Activated CD4-positive, alpha-beta T cell treated with anti-CD3 and anti-CD28 coated beads, Interleukin-10, Interleukin-2, amounts not matched to agents 100 ng/mL and 50 ng/mL, durations not matched to agents 16 hours and 8 hours (primary cell): ENCODE results near the gene LEP.

Experiments
- DNase-seq: peaks from one replicate; pipeline ENCODE4 v3.0.0-alpha.2; 2020

LEP gene

DNA sequence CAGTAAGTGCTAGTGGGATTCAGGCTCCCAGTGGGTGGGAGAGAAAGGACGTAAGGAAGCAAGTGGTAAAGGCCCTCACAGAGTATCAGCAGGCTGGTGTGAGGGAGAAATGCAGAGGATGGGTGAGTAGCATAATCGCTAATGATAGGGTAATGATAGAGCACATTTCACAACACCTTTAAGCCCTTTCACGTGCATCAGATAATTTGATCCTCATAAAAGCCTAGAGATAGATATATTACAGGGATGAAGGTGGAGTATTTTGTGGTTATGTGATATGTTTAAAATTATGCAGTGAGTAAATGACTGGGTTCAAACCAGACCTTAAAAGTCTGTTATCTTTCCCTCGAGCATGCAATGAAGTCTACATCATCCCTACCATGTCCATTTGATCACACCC, 10.3 kb downstream of the LEP start:
- no peak for DNase-seq

DNA sequence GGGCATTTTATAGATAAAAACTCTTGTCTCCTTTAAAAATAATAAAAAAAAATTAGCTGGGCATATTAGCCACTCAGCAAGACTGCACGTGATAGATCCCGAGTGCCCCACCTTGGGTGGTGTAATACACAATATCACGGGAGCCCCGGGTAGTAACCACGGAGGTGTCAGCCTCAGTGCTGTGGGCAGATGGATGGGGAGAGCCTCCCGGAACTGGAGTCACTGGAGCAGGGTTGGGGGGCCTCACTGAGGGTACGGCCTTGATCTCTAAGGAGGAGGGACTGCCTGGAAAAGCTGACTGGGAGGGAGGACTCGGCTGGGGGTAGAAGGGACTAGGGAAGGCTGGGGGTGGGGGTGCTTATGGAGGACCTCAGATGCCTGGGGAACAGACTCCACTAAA, 12.6 kb downstream of the LEP start:
- DNase-seq = no peak

DNA sequence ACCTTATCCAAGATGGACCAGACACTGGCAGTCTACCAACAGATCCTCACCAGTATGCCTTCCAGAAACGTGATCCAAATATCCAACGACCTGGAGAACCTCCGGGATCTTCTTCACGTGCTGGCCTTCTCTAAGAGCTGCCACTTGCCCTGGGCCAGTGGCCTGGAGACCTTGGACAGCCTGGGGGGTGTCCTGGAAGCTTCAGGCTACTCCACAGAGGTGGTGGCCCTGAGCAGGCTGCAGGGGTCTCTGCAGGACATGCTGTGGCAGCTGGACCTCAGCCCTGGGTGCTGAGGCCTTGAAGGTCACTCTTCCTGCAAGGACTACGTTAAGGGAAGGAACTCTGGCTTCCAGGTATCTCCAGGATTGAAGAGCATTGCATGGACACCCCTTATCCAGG, 13.4 kb downstream of the LEP start:
- DNase-seq = no peak

DNA sequence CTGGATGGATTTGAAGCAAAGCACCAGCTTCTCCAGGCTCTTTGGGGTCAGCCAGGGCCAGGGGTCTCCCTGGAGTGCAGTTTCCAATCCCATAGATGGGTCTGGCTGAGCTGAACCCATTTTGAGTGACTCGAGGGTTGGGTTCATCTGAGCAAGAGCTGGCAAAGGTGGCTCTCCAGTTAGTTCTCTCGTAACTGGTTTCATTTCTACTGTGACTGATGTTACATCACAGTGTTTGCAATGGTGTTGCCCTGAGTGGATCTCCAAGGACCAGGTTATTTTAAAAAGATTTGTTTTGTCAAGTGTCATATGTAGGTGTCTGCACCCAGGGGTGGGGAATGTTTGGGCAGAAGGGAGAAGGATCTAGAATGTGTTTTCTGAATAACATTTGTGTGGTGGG, 14.2 kb downstream of the LEP start:
- no peak for DNase-seq

DNA sequence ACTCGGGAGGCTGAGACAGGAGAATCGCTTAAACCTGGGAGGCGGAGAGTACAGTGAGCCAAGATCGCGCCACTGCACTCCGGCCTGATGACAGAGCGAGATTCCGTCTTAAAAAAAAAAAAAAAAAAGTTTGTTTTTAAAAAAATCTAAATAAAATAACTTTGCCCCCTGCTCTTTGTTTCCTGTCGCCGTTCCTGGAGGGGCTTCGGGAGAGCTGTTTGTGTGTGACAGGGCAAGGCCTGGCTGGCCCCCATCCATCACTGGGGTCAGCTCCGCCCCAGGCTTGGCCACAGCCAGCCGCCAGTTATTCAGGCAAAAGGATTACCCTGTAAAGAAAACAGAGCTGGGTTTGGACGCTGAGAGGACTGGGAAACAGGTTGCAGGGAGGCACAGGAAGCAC, 16.4 kb downstream of the LEP start:
- no peak for DNase-seq

DNA sequence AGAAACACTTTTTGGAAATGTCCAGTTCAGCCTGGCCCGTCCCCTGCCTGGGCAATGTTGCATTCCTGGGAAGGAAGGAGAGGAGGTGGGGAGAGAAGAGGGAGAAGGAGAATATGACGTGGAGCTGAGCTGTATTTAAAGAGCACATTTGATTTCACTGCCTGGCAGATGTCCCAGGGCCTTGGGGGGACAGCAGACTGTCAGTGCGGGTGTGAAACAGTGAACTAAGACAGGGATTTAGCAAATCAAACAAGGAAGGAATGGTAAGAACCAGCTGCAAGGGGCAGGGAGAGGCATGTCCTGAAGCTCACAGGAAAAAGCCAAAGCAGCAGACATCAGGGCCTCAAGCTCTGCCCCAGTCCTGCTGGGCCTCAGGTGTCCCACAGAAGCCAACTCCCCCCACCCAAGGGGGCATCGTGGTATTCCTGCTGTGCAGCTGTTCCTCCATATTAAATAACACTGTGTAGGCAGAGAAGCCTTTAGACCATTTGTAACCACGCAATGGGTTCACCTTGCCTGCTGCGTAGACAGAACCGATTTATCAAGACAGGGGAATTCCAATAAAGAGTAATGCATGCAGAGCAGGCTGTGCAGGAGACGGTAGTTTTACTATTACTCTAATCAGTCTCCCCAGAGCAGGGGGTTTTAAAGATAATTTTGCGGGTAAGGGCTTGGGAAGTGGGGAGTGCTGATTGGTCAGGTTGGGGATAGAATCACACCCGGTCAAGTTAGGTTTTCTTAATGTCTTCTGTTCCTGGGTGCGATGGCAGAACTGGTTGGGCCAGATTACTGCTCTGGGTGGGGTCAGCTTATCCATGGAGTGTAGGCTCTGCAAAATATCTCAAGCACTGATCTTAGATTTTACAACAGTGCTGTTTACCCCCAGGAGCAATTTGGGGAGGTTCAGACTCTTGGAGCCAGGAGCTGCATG, 18.3 kb downstream of the LEP start:
- DNase-seq = no peak

DNA sequence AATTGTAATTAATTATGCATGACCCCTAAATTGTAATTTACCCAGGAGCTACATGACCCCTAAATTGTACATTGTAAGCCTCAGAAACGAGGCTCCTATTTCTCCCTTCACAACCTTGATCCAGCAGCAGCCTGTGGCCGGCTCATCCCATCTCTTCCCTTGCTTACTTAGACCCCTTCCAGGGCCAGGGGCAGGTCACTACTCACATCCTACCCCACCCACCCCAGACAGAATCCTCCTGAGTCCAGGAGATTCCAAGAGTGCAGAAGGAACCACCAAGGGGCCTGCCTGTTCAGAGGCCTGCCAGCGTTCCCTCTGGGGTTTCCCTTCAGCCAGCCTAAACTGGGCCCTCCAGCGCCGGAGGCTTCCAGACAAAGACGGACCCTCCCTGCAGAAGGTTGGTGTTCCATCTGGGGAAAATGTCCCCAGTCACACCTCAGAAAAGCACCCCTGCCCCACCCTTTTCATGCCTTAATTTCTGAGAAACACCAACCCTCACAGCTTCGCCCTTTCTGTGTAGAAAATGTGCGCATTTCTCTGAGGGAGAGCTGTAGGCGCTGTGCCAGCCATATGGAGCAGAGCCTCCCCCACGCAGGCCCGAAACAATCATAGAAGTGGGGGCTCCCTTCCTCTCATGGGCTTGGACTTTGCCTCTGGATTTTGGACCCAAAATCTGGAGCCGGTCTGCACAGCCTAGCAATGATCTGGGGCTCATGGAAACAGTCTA, 19.2 kb downstream of the LEP start:
- DNase-seq = no peak

DNA sequence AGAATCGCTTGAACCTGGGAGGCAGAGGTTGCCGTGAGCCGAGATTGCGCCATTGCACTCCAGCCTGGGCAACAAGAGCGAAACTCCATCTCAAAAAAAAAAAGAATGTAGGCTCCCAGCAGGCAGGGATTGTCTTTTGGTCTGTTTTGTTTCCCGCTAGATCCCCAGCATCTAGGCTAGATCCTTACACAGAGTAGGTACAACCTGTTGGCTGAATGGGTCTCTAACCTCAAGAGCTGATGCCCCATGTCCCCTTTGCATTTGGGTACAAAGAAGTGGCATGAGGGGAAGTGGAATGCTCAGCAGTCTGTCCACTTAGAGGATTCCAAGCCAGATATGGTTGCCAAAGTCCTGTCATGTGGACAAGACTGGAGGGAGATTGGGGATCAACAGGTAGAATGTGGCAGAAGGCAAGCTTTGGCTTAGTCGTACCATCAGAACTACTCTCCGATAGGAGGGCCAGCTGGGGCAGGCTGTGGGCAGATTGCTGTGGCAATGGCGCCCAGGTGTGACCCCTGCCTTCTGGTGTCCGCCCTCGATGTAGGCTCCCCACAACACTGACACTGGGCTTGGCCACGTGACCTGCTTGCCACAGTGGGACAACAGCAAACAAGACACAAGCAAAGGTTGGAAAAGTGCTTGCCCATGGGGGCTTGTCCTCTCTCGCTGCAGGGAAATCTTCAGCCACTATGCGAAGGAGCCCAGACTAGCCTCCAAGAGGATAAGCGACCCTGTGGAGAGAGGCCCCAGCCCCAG, 21.4 kb downstream of the LEP start:
- no peak for DNase-seq

DNA sequence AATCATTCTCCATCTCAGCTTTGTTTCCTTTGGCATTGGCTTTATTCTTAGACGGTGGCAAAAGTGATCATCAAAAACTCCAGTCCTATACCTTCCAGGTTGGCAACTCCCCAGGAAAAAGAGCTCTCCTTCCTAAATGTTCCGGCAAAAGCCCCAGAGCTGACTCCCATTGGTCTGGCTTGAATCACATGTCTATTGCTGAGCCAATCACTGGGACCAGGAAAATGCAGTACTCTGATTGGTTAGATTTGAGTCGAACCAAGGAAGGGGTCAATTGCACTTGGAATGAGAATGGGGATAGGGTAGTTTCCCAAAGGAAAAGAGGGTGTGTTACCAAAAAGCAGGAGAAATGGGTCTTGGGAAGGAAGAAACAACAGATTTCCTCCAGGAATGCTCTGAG, 22.3 kb downstream of the LEP start:
- DNase-seq = no peak

DNA sequence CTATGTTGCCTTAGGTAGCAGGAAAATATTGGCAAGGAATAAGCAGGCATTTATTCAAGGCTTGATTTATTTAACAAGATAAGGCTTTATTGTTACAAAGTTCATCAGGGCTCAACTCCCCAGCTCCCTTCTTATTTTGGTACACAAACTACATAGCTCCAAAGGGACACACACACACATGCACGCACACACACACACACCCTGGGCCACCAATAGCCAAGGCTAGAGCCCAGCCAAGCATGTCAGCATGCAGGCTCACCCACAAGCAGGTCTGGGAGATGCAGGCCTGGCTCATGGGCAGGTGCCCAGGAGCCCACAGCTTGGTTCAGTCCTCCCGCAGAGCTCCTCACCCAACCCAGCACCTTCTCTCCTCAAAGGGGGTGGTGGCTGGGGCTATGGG, 23.4 kb downstream of the LEP start:
- DNase-seq = no peak

DNA sequence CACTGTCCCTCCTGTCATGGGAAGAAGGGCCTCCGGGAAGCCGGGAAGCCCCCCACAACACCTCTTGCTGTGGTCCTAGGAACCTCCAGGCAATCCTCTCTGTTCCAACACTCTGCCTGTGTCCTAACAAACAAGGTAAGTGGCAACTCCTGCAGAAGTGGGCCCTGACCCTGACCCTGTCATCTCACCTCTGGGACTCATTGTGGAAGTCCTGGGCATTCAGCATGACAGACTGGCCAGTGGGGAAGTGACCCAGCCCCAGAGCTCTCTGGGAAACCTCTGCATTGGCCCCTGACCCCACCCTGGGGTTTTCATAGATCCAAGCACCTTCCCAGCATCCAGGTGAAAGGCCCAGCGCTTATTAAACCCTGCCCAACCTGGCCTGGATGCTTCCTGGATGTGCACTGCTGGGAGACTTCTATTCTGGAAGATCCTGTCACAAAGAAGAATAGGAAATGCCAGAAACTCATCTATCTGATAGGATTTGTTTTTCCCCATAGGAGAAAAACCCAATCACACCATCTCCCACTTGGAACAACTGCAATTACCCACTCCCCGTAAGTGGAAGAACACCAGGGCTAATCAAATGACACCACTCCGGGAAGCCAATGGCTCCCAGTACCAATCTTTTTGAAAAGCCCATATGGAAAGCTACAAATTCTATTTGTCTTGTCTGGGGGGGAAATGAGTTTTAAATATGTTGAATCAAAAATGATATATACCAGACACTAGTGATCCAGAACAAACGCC, 24.3 kb downstream of the LEP start:
- DNase-seq = no peak

DNA sequence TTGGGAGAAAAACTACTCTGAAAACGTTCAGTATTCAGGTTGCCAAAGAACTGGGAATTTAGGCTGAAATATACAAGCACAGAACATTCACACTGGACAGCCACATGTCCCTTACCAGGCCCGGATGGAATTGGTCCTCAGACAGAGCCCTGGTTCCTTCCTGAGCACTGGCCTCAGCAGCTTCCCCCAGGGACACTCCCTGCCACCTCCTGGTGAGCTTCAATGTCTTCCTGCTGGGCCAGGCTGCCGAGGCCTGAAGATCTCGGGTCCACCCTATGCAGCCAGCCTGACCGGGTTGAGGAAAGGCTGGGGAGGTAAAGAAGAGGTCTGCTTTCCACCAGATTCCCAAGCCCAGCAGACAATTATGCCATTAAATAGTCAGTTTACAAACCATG, 24.8 kb downstream of the LEP start:
- no peak for DNase-seq

DNA sequence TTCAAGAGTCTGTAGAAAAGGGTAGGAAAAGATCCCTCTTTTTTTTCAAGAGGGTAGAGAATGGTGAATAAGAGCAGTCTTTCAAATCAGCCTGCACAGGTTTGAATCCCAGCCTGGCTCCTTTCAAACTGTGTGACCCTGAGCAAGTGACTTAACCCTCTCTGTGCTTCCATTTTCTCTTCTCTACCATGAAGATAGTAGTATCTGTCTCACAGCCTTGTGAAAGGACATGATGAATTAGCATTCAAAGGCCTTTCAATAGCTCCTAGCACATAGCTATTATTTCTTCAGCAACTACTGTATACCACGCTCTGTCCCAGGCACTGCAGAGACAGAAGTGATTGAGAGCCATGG, 25.4 kb downstream of the LEP start:
- no peak for DNase-seq

DNA sequence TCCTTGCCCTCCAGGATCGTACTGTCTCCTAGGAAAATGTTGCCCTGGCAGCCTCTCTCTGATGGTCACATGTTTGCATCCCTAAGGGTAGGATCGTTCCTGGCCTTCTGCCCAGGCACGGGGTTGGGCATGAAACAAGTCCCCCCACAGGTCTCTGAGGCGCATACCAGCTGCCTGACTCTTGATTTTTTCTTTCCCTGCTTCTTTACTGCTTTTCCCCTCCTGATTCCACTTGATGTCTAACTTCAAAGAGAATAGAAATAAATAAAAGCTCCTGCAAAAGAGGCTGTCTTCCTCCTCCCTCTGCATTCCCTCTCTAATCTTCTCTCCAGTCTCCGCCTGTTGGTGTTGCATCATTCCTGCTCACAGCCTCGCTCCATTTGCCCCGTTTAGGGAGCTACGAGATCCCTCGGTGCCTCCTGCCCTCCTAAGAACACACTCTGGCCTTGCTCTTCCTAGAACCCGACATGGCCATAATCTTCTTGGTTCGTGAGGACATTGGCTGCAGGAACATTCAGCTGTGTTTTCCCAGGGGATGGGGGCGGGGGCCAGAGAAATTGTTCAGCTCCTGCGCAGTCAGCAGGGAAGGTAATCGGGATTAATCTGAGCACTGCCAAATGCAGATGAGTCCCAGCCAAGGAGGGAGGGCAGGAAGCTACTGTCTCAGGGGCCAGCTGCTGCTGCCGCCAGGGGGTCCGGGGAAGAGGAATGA, 26.0 kb downstream of the LEP start:
- DNase-seq = no peak

DNA sequence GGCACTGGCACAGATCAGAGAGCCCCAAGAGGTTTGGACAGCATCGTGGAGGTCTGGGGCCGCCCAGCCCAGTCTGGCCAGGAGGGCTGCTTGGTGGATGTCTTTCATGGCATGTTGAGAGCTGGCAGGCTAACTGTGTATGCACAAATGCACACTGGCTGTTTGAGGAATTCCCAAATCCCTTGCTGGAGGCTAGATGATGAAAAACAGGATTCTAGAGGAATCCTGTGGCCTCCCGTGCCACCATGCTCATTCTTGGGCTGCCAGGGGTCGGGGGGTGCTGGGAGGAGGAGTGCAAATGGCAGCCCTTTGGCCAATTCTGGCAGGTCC, 26.5 kb downstream of the LEP start:
- DNase-seq = no peak

DNA sequence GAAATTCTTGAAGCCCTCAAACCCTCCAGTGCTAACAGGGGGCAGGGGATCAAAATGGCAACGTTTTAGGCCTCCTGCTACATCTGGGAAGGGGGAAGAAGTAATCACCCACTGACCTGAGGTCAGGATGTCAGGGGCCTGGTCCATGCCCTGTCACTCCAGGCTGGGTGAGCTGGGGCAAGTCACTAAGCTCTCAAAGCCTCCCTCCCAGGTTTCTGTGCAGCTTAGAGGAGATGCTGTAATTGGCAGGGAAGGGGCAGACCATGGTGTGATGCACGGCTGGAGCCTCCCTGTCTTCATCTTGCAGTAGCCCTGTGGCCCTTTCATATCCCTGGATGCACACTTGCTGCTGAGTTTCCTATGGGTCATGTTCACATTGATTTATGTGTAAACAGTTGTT, 27.2 kb downstream of the LEP start:
- no peak for DNase-seq

DNA sequence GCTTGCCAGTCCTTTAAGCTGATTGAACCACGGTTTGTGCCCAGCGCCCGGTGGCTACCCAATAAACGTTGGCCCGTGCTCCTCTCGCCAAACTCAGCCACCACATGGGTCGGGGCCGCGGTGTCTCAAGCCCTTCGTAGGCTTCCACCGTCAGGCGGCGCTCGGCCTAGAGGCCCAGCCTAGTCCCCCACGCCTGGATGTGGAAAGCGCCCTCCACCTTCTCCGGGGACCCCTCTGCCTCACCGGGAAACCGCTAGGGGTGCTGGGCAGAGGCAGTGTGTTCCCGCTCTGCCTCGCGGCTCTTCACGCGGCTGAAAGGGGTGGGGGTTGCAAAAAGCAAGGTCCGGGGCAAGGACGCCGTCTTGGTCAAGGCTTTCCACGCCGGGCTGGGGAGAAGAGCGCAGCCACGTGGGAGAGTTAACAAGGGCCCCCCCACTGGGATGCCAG, 29.8 kb downstream of the LEP start:
- no peak for DNase-seq

DNA sequence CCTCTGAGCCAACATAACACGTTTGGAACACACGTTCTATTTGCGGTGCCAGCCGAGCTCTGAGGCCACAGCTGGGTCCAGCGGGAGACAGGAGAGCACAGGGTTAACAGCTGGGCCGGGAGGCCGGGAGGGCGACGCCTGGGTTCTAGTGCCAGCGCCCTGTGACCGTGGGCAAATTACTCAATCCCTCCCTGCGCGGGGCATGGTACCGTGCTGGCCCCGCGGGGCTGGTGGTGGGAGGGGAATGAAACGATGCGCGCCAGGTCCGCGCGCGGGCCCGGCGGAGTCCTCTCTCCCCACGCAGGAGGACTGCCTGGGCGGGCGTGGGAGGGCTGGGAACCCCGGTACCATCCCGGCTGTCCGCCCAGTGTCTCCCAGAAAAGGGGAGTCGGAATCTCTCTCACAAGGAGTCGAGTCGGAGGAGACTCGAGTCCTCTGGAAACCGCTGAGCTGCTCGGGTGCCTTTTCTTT, 30.4 kb downstream of the LEP start:
- DNase-seq = no peak

DNA sequence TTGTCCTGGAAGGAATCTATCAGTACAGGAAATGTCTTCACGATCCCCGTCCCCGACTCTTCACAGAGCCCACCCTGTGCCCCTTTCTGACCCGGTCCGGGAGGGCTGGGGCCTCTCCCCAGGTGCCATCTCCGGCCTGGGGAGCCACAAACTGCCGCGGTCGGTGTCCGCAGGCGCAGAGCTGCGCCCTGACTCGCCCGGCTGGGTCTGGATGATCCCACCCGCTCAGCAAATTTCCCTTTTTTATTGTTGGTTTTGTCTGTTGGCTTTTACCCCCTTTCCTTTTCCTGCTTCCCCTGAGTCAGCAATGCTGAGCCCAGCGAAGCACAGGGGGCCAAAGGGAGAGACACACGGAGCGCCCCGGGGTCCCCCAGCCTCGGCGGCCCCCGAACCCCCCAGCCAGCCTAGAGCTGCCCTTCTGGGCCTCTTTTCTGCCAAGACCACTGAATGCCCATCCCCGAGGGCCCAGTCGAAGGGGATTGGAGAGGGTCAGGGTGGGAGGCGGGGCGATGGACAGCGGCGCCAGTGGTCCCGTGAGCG, 30.9 kb downstream of the LEP start:
- DNase-seq = no peak

DNA sequence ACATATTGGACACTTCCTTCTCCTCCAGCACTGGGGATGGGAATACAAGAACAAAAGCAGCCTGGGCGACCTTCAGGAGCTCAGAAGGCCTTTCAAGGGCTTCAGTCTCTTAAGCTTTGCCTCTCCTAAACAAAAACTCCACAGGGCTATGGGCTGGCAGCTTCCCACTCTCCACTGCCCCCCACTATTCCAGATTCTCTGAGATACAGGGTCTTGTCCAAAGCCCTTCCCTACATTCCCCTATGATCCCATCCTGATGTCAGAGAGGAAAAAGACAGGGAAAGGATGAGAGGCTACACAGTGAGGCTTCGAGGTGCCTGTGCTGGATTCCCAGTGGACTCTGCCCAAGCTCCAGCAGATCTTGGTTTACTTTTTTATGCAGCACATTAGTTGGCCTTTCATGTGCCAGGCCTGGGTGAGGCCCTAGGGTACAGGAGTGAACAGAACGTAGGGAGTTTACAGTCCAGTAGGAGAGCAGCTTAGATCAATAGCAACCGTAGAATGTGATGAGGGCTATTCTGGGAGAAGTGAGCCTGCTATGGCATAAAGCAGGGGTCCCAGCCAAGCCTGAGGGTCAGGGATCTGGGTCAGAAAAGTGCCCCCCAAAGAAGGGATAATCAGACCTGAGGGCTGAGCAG, 33.3 kb downstream of the LEP start:
- no peak for DNase-seq

DNA sequence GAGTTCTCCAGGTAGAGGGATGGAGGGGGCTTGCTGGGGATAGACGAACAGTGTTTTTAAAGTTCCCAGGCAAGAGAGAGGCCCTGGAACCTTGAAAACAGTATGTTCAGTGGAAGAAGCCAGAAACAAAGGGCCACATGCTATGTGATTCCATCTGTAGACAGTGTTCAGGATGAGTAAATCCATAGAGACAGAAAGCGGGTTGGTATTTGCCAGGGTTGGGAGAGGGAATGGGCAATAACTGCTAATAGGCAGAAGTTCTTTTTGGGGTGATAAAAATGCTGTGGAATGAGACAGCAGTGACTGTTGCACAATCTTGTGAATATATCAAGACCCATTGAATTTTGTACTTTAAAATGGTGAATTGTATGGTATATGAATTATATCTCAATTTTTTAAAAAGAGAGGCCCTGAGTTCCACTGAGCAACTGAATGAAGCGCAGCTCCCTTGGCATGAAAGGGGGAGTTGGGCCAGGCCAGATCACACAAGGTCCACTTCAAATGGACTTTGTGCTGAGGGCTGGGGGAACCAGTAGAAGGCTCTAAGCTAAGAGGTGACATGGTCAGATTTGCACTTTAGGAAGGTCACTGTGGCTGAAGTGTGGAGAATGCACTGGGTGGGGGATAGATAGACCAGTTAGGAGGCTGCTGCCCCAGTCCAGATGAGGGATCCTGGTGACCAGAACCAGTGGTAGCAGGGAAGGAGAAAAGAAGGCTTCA, 34.0 kb downstream of the LEP start:
- no peak for DNase-seq
